Right lobe of liver (tissue), 6 donors: Measurements from ENCODE around the gene COMP. TPM values are rescaled to one million over a fixed set of nuclear protein-coding genes. Genes with fewer than 3 reads are reported as not detected.

Experiments
- ATAC-seq, 4 donors: fragments of 200-7000 bp; cut with Tn5 transposase; one replicate each; pipeline ENCODE4 v1.9.1; 2020; ENCODE audit warnings: mild to moderate bottlenecking in 4 of 4, moderate library complexity in 4 of 4
- DNase-seq, 3 donors: peaks; one replicate each; pipeline ENCODE4 v3.0.0-alpha.2; 2020
- H3K27ac ChIP-seq, 3 donors: fragments of 200-600 bp; one replicate each; pipeline ENCODE4 v1.8.0; 2022
- H3K27me3 ChIP-seq, 2 donors: fragments of 200-600 bp; one replicate each; pipeline ENCODE4 v1.8.0; 2022
- H3K36me3 ChIP-seq, 4 donors: fragments of 200-600 bp; sonication (generic) in 1 of 4; one replicate each; pipeline versions ENCODE4 v1.5.1 to v1.8.0; 2017 to 2022; ENCODE audit warnings: control low read depth in 1 of 4
- H3K4me1 ChIP-seq, 4 donors: fragments of 200-600 bp; sonication (generic) in 1 of 4; one replicate each; pipeline versions ENCODE4 v1.5.1 to v1.8.0; 2017 to 2022; ENCODE audit warnings: control low read depth in 1 of 4
- H3K4me3 ChIP-seq, 3 donors: fragments of 200-600 bp; one replicate each; pipeline ENCODE4 v1.8.0; 2022
- H3K9me3 ChIP-seq, 4 donors: fragments of 200-600 bp; sonication (generic) in 1 of 4; one replicate each; pipeline versions ENCODE4 v1.5.1 to v1.8.0; 2017 to 2022; ENCODE audit warnings: control low read depth in 1 of 4
- POLR2A ChIP-seq: fragments of 450-650 bp; IDR thresholded peaks from one replicate; pipeline ENCODE4 v1.6.1; 2017; ENCODE audit warnings: antibody characterized with exemption, mild to moderate bottlenecking
- WGBS: methylation state at CpG from one replicate; pipeline ENCODE4 v1.1.6; 2018; ENCODE audit warnings: low coverage, low lambda C conversion rate; ENCODE audit not compliant: insufficient coverage; ENCODE audit errors: missing lambda C conversion rate; 5-methylcytosine and 5-hydroxymethylcytosine counted together
- intact Hi-C, 2 donors: fragments of 100-400 bp; cut with DNase I; formaldehyde crosslinking; loops; one replicate each; pipeline versions ENCODE4 v1.11.2 to v1.14.1; 2022
- total RNA-seq, 6 experiments: library from RNA; depleted of rRNA in 2 of 6; stranded (reverse); fragments of >200 nt in 2 of 6; fragmentation: NEBNext Ultra II Directional in 3 of 6; extraction: Animal tissue kit (Norgen Biotek cat#: 25700) in 3 of 6; gene quantifications; one replicate each; pipeline versions ENCODE4 v1.1.0 to v1.2.4, GENCODE V29; 2016 to 2023
- TF ChIP-seq, protein P1 (sequence below), 4 donors: fragments of 200-600 bp in 3 of 4; fragments of 450-650 bp in 1 of 4; IDR thresholded peaks; one replicate each; pipeline versions ENCODE4 v1.5.1 to v1.8.0; 2016 to 2022; ENCODE audit warnings: antibody characterized with exemption in 4 of 4, mild to moderate bottlenecking in 2 of 4
- donor health status: DM: no; HTN: yes; CAD: no.
- donor health status: DM: no; HTN: no; CAD: no.
- donor health status: DM: no; HTN: no; CAD: no.
- donor health status: DM: no; HTN: yes; CAD: no.
- donor health status: DM: no; HTN: yes; CAD: no.

Gene COMP
- total RNA-seq, 6 experiments from 2014 or later: 0.11 to 0.31 TPM; not detected in 4

- DNase-seq (no peak), ATAC-seq (no peak)
- no peak for TF ChIP-seq POLR2A
- TF ChIP-seq, protein P1, sequence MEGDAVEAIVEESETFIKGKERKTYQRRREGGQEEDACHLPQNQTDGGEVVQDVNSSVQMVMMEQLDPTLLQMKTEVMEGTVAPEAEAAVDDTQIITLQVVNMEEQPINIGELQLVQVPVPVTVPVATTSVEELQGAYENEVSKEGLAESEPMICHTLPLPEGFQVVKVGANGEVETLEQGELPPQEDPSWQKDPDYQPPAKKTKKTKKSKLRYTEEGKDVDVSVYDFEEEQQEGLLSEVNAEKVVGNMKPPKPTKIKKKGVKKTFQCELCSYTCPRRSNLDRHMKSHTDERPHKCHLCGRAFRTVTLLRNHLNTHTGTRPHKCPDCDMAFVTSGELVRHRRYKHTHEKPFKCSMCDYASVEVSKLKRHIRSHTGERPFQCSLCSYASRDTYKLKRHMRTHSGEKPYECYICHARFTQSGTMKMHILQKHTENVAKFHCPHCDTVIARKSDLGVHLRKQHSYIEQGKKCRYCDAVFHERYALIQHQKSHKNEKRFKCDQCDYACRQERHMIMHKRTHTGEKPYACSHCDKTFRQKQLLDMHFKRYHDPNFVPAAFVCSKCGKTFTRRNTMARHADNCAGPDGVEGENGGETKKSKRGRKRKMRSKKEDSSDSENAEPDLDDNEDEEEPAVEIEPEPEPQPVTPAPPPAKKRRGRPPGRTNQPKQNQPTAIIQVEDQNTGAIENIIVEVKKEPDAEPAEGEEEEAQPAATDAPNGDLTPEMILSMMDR (IDR thresholded peaks at IDR 0.05): no peak
- H3K4me3 ChIP-seq: no peak overlapping the region
- no peaks in the 10 kb centered on the region for H3K9me3 ChIP-seq
- H3K4me1 ChIP-seq: peaks cover 0 to 14% (median 10%) of the 10 kb centered on the region in 4 donors
- H3K36me3 ChIP-seq: no peaks in the 10 kb centered on the region
- WGBS: 92% methylated on average over 10 of the region's 27 CpGs
- intact Hi-C loops: no loop called here
- H3K27ac ChIP-seq: no peak overlapping the region
- no peaks in the 10 kb centered on the region for H3K27me3 ChIP-seq
These were observed 30.4 kb downstream of the COMP start for GRCh38 chr19:18760440-18761383.

DNA sequence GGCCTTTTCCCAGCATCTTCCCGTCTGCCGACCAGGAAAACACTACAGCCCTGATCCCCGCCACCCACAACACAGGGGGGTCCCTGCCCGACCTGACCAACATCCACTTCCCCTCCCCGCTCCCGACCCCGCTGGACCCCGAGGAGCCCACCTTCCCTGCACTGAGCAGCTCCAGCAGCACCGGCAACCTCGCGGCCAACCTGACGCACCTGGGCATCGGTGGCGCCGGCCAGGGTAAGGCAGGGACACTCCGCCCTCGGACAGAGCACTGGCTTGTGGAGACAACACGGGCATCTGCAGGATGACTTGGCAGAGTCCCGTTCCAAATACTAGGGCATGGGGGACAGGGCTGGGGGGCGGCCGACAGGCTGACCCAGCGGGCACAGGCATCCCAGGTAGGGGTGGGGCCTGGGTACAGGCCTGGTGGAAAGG, 31.1 kb downstream of the COMP start:
- Histone ChIP-seq H3K27ac (no peak overlapping the region), H3K36me3 (no peaks in the 10 kb centered on the region), H3K27me3 (no peaks in the 10 kb centered on the region), H3K4me1 (peaks cover 0 to 14% (median 10%) of the 10 kb centered on the region in 4 donors), H3K9me3 (no peaks in the 10 kb centered on the region), H3K4me3 (no peak overlapping the region)
- intact Hi-C loops: no loop called here
- WGBS: 89% methylated on average over 14 of the region's 22 CpGs
- no peak for TF ChIP-seq POLR2A
- TF ChIP-seq, protein P1 (IDR thresholded peaks at IDR 0.05): no peak
- no peak for ATAC-seq
- no peak for DNase-seq

DNA sequence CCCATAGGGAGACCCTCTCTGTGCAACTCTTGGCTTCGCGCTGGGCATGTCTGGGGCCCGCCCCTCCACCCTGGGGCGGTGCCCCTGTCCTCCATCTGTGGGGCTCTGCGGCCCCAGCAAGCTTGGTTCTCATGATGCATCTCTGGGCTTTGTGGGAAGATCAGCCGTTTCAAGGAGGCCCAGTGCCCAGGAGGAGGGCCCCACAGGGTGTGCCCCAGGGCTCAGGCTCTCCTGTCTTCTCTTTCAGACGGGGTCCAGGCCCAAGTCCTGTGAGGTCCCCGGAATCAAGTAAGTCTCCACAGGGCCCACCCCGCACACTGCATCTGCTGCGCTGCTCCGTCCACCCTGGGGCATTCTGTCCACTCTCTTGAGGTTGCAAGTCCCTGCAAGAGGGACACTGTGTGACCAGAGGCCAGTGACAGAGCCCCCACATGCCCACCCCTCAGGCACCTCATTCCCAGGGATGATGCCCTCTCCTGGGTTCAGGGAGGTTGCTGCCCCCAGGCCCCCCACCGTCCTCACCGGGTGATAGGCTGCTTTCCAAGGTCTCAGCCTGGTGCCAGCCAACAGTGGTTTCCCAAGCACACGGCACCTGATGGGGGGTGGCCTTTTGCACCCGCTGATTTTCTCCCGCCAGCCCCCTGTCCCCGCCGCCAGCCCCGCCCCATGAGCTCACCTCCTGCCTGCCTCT, 31.7 kb downstream of the COMP start:
- TF ChIP-seq, protein P1 (IDR thresholded peaks at IDR 0.05): no peak
- no peak for TF ChIP-seq POLR2A

DNA sequence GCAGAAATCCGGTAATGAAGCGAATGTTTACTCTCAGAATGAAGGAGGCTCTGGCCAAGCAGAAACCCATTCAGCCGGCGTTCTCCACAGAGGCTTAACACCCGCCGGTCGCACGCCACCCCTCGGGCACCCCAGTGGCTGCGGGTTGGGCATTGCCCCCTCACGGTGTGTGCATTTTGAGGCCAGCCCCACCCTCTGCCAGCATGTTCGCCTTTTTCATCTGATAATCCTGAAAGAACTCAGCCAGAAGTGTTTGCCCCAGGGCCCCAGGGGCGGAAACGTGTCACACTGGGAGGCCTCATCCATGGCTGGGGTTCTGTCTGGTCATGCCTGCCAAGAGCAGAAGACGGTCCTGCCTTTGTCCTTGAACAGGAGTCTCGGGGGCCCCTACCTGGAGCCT, 34.2 kb downstream of the COMP start:
- no peak for ATAC-seq
- no peak overlapping the region for H3K27ac ChIP-seq
- intact Hi-C loops: no loop called here

More for the DNA sequence above, 31.7 kb downstream of the COMP start:
- WGBS: 40% methylated on average over 1 of the region's 19 CpGs
- no peaks in the 10 kb centered on the region for H3K27me3 ChIP-seq
- no peak for ATAC-seq
- H3K9me3 ChIP-seq: no peaks in the 10 kb centered on the region
- peaks cover 0 to 14% (median 10%) of the 10 kb centered on the region in 4 donors for H3K4me1 ChIP-seq
- no peak overlapping the region for H3K27ac ChIP-seq
- intact Hi-C loops: no loop called here
- no peak overlapping the region for H3K4me3 ChIP-seq
- DNase-seq: no peak
- H3K36me3 ChIP-seq: no peaks in the 10 kb centered on the region

More for the DNA sequence above, 34.2 kb downstream of the COMP start:
- no peaks in the 10 kb centered on the region for H3K27me3 ChIP-seq
- DNase-seq: no peak
- peaks cover 0 to 5% (median 2%) of the 10 kb centered on the region in 4 donors for H3K4me1 ChIP-seq
- 90% methylated on average over 6 of the region's 16 CpGs for WGBS
- H3K9me3 ChIP-seq: no peaks in the 10 kb centered on the region
- no peak overlapping the region for H3K4me3 ChIP-seq
- TF ChIP-seq, protein P1 (IDR thresholded peaks at IDR 0.05): no peak
- no peak for TF ChIP-seq POLR2A
- H3K36me3 ChIP-seq: no peaks in the 10 kb centered on the region
